ENCODE results near the gene NUFIP1.

DNA sequence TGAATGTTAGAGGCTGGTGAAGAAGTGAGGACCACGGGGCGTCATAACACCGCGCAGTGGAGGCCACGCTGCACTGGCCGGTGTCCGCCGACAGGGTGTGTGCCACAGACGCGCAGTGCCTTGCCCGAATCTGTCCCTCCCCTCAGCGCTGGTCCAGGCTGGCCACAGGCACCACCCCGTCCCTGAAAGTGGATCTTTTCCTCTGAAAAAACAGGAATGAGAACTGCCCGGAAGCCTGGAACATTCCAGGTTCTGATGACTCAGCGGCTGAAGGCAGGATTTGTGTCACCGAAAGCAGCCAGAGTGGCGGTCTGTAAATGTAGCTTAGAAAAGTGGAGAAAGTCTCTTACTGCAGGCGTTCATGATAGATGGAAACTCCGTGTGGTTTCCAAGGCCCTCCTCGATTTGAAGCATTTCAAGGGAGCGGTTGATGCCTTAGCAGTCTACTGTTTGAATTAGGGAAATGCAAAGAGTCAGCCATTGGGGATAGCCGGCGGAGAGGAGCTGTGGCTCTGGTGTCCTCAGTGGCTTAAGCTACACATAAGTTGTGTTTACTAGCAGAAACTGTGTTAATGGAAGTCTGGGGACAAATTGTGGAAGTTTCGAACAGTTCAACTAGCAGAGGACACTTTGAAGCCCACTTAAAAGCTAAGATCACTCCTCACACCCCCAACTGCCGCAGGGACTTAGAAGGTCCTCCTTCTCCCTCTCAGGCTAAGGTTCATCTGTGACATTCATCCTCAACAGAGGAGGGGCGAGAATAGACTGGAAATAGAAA lies 70.8 kb downstream of the NUFIP1 start:
- TF ChIP-seq, protein P1, sequence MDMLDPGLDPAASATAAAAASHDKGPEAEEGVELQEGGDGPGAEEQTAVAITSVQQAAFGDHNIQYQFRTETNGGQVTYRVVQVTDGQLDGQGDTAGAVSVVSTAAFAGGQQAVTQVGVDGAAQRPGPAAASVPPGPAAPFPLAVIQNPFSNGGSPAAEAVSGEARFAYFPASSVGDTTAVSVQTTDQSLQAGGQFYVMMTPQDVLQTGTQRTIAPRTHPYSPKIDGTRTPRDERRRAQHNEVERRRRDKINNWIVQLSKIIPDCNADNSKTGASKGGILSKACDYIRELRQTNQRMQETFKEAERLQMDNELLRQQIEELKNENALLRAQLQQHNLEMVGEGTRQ (IDR thresholded peaks at IDR 0.05; ENCODE audit: low read length): no peak; the same call in 1 of the 2 replicates
- TF ChIP-seq CHD1 (IDR thresholded peaks at IDR 0.05; ENCODE audit: low read depth, low read length) (no peak), PHF8 (conservative IDR thresholded peaks at IDR 0.05; ENCODE audit: low read depth, low read length) (peak; percentile 38; the same call in 1 of the 2 replicates), POLR2A (IDR thresholded peaks at IDR 0.05; ENCODE audit: control extremely low read depth in 1 of 2, low read depth in 2 of 2, low read length in 2 of 2) (peak in 1 of 2 experiments; percentile 75; a peak in 2 of 3 replicates), HDAC2 (IDR thresholded peaks at IDR 0.05; ENCODE audit: borderline replicate concordance in 1 of 2, low read depth in 2 of 2, low read length in 2 of 2) (peak in 1 of 2 experiments; percentile 70; a peak in 1 of 4 replicates)
- TF ChIP-seq, protein P2, sequence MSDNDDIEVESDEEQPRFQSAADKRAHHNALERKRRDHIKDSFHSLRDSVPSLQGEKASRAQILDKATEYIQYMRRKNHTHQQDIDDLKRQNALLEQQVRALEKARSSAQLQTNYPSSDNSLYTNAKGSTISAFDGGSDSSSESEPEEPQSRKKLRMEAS (IDR thresholded peaks at IDR 0.05): peak; percentile 84
